GM18502 (cell line): ENCODE results near the gene ARMC12.
A peak's percentile ranks its signal among the peaks of the same experiment; 100 is the strongest.

Experiments
- ATAC-seq: cut with Tn5 transposase; IDR thresholded peaks from one replicate; pipeline ENCODE4 v1.9.1; 2021; ENCODE audit warnings: mild to moderate bottlenecking; ENCODE audit not compliant: unreplicated experiment, poor library complexity

The ARMC12 gene

DNA sequence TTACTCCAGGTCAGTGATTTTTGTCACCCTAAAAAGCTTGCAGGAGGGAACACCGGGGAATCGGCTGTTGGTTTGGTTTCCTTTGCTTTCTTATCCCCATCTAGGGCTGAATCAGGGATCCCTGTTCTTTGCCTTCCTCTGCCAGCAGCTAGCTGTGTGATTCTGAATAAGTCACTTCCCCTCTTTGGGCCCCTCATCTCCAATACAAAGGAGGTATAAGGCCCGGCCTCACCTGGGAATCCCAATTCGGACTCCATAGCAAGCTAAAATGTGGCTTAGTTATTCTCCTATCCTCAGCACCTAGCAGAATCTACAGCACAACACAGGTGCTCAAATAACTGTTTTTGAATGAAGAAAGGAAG, 18.5 kb upstream of the ARMC12 start:
- ATAC-seq = no peak

GRCh38 chr6:35718911-35719381, 17.9 kb upstream of the ARMC12 start:
- no peak for ATAC-seq

- ATAC-seq = peak; percentile 22
Measured at GRCh38 chr6:35719404-35719829, 17.4 kb upstream of the ARMC12 start.

DNA sequence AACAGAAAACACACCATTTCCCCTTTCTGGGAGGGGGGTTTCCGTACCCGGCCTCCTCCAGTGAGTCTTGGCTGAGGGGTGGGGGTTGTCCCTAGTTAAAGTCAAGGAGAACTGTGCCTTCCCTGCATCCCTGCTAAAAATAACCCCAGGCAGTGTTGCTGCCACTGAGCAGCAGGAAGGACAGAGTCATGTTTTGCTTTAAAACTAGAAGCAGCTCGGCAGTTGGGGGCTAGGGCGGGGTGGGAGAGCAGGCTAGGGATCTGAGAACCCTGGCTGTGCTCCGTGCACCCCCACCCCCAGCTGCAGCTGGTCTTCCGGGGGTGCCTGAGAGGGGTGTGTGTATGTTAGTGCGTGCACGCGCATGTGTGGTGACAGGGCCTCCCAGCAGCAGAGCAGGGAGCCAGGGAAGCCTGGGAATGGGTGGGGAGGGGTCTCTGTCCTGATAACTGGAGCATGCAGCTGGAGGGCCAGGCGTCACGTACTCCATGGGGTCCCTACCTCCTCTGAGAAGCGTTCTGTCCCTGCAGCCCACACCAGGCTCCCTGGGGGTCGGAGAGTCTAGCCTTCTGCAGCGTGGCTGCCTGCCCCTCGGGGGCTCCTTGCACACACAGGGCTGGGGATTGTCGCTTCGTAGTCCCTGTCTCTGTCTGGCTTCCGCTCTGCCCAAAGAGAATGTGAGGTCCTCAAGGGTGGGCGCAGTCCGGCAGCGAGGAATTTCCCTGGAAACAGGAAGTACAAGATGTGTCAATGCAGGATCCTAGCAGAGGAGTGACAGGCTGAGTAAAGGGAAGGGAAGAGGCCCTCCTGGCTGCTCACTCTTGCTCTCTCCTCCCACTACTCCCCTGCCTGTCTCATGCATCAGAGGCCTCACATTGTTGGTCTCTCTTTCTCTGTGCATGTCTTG, 16.8 kb upstream of the ARMC12 start:
- peak; percentile 61 for ATAC-seq

GRCh38 chr6:35722121-35722761, 14.6 kb upstream of the ARMC12 start:
- no peak for ATAC-seq

- no peak for ATAC-seq
Measured at GRCh38 chr6:35723587-35723986, 13.2 kb upstream of the ARMC12 start.

DNA sequence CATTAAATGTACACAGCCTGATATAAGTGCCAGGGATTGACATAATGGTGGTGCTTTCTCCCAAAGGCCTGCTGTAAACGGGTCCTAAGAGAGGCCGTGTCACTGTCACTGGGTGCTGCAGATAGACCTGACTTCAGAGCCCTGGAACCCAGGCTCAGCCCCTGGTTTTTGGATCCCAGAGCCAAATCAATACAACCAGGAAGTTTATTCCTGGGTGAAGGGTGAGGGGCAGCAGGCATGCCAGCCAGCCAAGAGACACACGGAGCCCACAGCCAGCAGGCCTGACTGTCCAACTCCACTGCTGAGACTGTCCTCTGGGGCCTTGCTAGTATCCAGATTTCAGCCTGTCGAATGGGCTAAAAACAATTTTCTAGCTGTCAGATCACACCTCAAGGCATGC, 12.8 kb upstream of the ARMC12 start:
- ATAC-seq = no peak

- no peak for ATAC-seq
Measured at GRCh38 chr6:35724471-35724870, 12.4 kb upstream of the ARMC12 start.

DNA sequence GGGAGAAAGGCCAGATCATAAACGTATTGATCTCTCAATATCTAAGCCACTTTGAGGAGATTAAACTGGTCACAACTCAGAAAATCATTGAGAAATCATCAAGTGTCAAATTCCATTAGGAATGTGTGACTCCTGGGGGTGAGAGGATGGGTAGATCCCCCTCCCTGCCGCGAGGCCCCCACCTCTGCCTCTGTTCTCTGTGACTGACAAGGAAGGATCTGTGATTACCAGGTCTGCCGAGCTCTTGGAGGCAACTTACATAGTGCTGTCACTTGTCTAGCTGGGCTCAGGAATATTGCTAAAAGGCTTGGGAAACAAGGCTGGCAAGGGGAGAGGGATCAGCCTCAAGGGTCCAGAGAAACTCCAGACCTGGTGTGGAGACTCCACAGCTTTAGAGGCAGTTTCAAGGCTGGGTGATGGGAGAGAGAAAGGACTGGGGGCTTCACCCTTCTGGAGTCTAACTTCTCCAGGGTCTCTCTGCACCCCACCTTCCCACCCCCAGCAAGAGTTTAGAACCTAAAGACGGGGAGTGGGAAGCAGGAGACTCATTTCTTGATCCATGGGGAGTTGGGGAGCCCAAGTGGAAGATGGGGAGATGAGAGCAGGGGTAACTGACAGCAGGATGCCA, 11.6 kb upstream of the ARMC12 start:
- ATAC-seq = no peak

DNA sequence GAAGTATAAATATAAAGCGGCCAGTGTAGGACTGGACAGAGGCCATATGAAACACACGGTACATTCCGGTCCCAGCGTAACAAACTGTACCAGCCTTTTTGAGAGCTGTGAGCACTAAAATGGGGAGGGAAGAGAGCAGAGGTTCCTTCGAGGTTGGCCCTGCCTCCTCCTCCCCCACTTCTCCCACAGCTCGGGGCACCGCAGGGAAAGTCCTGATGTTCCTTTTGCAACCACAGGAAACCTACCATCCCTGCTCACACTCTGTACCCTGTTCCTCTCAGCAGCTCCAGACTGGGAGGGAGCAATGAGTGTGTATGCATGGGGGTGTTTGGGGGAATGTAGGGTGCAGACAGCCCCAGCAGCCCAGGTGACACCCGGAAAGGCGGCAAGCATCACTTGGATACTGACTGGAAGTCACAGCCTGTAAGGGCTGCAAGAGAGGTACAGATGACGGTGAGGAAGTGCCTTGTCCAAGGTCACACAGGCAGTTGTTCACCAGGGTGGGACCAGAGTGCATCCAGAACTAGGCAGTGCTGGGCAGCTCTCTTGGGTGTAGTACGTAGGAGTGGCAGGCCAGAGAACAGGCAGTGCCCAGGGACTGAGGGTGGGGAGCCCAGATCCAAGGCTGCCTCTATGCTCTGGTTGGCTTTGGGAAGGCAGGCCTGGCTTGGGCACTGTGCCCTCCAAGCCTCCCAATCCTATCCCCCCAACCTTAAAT, 11.0 kb upstream of the ARMC12 start:
- no peak for ATAC-seq

DNA sequence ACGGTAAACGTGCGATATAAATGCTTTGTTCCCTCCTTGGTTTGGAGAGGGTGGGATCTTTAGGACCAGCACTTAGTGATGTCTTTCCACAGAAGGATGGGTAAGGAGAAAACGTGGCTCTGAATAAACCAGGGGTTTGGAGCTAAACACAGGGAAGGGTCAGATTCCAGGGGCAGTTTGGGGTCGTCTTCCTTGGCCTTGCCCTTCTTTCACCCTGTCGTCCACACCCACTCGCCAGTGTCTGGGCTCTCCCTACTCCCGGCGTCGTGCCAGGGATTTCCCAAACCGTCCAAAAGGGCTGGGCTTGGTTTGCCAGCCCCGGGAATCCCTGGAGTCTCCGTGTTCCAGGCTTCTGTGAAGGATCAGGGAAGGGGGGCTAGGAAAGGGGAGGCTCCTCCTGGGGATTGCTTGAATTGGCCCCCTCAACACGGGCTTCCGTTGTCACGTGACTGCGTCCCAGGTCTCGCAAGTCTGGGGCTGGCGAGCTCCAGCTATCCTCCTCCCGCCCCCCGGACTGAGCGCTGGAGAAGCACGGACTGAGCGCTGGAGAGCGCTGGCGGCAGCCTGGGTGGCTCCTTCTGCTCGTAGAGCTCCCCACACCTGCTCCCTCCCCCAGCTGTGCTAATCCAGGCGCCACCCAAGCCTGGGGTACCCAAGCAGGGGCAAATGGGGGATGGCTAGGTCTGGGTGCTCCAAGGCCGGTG, 9.4 kb upstream of the ARMC12 start:
- ATAC-seq = no peak

GRCh38 chr6:35727935-35728682, 8.7 kb upstream of the ARMC12 start:
- peak; percentile 47 for ATAC-seq

- ATAC-seq = no peak
Measured at GRCh38 chr6:35728683-35729678, 7.9 kb upstream of the ARMC12 start.

DNA sequence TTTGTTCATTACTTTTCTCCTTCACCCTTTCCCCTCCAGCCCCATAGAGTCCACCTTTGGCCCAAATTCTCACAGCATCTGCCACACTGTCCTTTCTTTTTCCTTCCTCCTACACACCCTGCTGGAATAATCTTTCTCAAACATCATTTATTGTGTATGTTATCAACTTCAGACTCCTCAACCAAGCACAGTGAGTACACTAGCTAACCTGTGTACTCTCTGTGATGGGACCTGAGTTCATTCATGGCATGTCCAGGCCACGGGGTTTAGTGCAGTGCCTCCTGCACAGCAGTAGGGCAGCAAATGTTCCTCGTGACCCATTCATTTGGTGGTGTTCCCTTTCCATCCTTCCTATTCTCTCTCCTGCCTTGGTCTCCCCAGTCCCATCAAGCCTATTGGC, 7.1 kb upstream of the ARMC12 start:
- no peak for ATAC-seq

- no peak for ATAC-seq
Measured at GRCh38 chr6:35730745-35731413, 6.0 kb upstream of the ARMC12 start.

DNA sequence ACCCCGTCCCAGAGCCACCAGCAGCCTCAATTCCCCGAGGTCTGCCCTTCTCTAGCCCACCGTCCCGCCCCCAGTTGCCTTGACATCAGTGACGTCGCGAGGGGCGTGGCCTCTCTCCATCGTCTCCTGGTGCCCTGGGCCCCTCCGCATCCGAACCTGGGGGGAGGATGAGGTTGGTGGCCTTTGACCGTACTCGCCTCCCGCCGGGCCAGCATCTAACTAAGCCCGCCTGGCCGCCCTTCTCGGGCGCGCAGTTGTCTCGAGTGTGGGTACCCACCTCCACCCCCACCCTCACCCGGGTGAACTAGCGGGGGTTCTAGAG, 5.5 kb upstream of the ARMC12 start:
- peak; percentile 49 for ATAC-seq

DNA sequence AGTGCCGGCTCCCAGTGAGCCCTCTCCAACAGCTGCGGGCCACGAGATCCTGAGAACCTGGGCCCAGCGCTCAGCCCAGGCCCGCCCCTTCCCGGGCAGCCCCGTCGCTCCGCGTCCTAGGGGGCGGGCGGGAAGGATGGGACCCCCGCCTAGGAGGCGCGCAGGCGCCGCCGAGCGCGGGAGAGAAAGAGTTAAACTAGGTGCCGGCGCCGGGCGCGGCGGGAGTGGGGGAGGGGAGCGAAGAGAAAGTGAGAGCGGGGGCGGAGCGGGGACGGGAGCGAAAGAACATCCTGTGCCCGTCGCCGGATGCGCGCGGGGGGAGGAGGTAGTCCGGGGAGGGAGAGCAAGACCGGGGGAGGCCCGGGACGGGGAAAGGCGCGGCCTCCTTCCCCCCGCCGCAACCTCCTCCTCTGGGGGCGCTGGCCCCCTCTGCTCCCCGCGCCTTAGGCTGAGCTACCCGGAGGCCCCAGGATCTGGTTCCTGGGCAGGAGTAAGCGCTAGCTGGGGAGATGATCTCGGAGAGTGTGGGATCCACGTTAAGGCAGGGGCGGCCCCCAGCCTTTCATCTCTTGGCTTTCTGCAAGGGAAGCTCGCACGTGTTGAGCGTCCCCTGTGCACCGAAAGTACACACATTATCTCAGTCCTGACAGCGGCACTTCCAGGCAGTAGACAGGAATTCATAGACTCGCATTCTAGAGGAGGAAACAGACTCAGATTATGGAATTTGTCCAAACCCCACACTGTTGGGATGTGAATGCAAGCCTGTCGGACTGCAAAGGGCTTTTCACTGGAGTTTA, 4.9 kb upstream of the ARMC12 start:
- ATAC-seq = peak; percentile 63
